Neuron (in vitro differentiated cells): ENCODE data around the gene RPL35.

Source experiments
- H2AFZ ChIP-seq: one replicate; pipeline ENCODE4 v1.6.1; 2013; ENCODE audit warnings: low read depth, mild to moderate bottlenecking, inconsistent platforms, low read length, moderate library complexity
- H3K27me3 ChIP-seq: one replicate; pipeline ENCODE4 v1.6.1; 2013; ENCODE audit warnings: low read length; ENCODE audit not compliant: insufficient read depth
- H3K36me3 ChIP-seq: one replicate; pipeline ENCODE4 v1.6.1; 2013; ENCODE audit warnings: low read length; ENCODE audit not compliant: insufficient read depth
- H3K4me1 ChIP-seq: one replicate; pipeline ENCODE4 v1.6.1; 2013; ENCODE audit warnings: low read length; ENCODE audit not compliant: insufficient read depth
- H3K4me3 ChIP-seq: 2 replicates; pipeline ENCODE4 v1.5.1; 2013; ENCODE audit warnings: mild to moderate bottlenecking, low read length, moderate library complexity
- H3K9me3 ChIP-seq: one replicate; pipeline ENCODE4 v1.6.1; 2013; ENCODE audit warnings: low read length

The RPL35 gene

DNA sequence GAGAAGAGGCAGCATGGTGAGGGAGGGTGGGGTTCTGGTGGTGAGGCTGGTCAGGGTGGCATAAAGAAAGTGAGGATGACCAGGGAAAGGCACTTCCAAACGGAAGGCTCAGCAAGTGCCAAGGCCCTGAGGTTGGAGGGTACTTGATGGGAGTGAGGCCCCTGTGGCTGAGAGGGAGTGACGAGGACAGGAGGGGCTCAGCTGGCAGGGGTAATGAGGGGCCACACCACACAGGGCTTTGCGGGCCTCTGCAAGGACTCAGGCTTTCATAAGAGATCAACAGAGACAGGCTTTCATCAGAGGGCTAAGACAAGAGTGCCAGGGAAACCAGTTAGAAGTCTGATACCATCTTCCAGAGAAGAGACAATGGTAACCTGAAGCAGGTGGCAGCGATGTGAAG, 23.8 kb upstream of the RPL35 start:
- no peaks in the 10 kb centered on the region for H3K9me3 ChIP-seq
- no peaks in the 10 kb centered on the region for H3K27me3 ChIP-seq
- H3K4me1 ChIP-seq: peaks cover 4% of the 10 kb centered on the region
- H2AFZ ChIP-seq: no peak overlapping the region
- no peak overlapping the region for H3K4me3 ChIP-seq
- peaks cover 68% of the 10 kb centered on the region for H3K36me3 ChIP-seq

DNA sequence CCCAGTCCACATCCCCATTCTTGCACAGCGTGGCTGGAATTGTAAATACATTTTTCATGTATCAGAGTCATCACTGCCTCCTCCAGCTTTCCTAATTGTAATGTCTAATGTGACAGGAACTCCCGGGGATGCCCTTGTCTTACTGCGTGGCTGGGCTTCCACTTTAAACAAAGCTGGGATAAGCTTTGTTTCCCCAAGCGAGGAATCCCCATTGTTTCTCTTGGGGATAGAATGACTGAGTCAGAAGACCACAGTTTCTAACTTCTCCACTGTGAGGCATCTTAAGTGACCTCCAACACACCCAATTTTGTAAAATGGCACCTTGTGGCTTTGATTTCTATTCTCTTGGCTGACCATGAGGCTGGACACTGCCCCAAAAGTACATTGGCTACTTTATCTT, 22.6 kb upstream of the RPL35 start:
- Histone ChIP-seq H3K4me3 (no peak overlapping the region), H3K4me1 (peaks cover 5% of the 10 kb centered on the region), H2AFZ (no peak overlapping the region), H3K36me3 (peaks cover 63% of the 10 kb centered on the region), H3K27me3 (no peaks in the 10 kb centered on the region), H3K9me3 (no peaks in the 10 kb centered on the region)

DNA sequence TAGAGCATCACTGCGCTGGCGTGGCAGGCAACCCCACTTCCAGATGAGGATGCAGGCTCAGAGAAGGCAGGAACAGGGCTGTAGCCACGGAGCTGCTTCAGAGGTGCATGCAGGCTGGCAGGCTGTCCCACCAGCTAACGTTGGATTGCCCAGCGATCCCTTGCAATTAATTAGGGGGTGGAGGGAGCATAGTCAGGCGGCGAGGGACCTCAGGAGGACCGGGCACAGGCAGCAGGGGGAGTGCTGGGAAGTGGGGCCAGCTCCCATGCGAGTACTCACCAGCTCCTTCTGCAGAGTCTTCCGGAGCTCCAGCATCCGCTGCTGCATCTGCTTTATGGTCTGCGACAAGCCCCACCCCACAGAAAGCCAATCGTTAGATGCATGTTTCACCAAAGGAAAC, 20.5 kb upstream of the RPL35 start:
- no peak overlapping the region for H3K4me3 ChIP-seq
- H3K4me1 ChIP-seq: peaks cover 5% of the 10 kb centered on the region
- H3K36me3 ChIP-seq: peaks cover 61% of the 10 kb centered on the region
- H3K27me3 ChIP-seq: no peaks in the 10 kb centered on the region
- no peak overlapping the region for H2AFZ ChIP-seq
- no peaks in the 10 kb centered on the region for H3K9me3 ChIP-seq

DNA sequence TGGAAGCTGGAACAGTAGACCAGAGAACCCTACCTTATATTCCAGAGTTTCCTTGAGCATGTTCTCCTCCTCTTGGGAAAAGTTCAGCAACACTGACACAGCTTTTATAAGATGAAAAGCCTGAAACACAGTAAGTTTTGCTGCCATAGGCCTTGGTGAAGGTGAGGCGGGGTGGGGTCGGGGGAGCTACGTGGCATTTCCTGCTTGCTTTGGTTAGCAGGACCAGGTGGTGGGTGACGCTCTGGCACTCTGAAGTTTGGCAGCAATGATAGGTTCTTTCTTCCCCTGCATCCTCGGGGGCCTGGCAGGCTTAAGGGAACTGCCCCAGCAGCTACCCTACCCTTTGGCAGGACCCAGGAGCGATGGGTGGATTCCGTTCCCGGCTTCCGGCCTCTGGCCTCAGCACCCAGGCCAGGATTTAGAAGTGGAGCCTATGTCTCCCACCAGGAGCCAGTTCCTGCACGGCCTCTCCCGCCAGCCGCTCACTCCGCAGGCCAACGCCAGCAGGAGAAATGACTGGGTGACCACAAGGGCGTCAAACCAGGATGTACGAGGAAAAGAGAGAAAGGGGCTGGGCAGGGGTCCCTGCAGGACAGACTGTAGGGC, 19.5 kb upstream of the RPL35 start:
- Histone ChIP-seq H3K9me3 (no peaks in the 10 kb centered on the region), H3K27me3 (no peaks in the 10 kb centered on the region), H3K4me1 (peaks cover 5% of the 10 kb centered on the region), H3K4me3 (no peak overlapping the region), H3K36me3 (peaks cover 61% of the 10 kb centered on the region), H2AFZ (no peak overlapping the region)

DNA sequence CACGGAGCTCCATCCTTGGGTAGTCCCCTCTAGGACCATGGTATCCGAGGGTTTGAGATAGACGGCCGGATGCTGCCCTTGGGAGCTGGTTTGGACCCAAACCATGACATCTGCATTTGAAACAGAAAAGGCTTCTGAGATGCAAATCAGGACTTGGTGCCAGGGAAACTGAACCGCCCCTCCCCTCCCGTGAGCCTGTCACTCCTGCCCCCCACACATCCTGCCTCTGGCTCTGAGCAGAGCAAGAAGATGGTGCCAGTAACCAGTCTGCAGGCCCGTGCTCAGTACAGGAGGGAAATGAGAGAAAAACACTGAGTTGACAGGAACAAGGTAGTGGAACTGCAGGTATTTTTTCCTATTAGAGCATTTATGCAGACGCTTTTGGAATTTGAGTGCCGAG, 18.7 kb upstream of the RPL35 start:
- Histone ChIP-seq H3K9me3 (no peaks in the 10 kb centered on the region), H3K4me3 (no peak overlapping the region), H3K27me3 (no peaks in the 10 kb centered on the region), H3K4me1 (peaks cover 5% of the 10 kb centered on the region), H3K36me3 (peaks cover 60% of the 10 kb centered on the region), H2AFZ (no peak overlapping the region)

DNA sequence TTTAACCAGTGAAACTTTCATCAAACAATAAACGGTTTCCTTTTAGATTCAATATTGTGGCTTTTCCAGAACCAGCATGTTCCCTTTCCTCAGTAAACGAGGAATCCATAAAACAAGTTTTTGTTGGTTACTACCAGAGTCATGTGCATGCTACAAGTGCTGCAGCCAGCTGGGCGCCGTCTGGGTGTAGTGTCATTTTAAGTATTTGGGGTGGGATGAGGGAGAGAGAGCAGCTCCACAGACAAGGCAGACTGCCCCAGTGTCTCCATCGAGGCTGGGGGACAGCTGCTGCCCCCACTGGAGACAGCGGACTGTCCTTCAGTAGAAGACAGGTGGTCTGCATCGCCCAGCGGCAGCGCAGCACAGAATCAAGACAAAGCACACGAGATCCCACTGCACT, 17.5 kb upstream of the RPL35 start:
- Histone ChIP-seq H2AFZ (no peak overlapping the region), H3K4me1 (peaks cover 5% of the 10 kb centered on the region), H3K27me3 (no peaks in the 10 kb centered on the region), H3K4me3 (no peak overlapping the region), H3K9me3 (no peaks in the 10 kb centered on the region), H3K36me3 (peaks cover 64% of the 10 kb centered on the region)

DNA sequence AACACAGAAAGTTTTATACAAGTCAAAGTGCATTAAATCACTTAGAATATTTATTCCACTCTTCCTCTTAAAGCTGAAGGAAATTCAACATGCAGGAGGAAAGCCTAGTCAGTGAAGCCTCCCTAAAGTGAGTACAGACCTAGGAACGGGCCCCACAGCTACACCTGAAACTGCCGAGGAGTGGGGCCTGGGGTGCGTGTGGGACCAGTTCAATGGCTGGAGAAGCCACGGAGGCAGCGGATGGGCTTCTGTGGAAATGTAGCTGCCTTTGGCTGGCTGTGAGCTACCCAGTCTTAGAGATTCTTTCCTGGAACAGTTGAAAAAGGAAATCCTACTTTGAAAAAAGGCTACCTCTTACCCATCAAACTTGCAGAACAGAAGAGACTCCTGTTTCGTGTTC, 16.8 kb upstream of the RPL35 start:
- Histone ChIP-seq H2AFZ (no peak overlapping the region), H3K27me3 (no peaks in the 10 kb centered on the region), H3K4me1 (peaks cover 5% of the 10 kb centered on the region), H3K36me3 (peaks cover 71% of the 10 kb centered on the region), H3K4me3 (no peak overlapping the region), H3K9me3 (no peaks in the 10 kb centered on the region)

DNA sequence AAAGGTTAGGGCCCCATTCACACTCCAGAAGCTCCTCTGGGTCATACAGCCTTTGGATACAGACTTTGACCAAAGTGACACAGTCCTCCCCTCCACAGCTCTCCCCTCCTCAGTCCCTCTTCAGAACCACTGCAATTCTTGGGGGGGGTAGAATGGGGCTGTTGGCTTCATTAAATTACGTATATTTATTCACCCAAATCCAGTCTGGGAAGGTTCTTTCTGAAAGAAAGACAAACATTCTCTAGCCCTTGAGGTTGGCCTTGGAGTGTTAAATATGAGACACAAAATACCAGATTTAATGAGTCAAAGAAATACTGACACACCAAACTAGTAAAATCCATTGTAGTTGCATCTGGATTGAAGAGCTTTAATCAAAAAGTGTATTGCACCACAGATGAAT, 16.3 kb upstream of the RPL35 start:
- no peak overlapping the region for H3K4me3 ChIP-seq
- no peaks in the 10 kb centered on the region for H3K9me3 ChIP-seq
- H2AFZ ChIP-seq: no peak overlapping the region
- H3K27me3 ChIP-seq: no peaks in the 10 kb centered on the region
- H3K4me1 ChIP-seq: peaks cover 5% of the 10 kb centered on the region
- peaks cover 75% of the 10 kb centered on the region for H3K36me3 ChIP-seq

DNA sequence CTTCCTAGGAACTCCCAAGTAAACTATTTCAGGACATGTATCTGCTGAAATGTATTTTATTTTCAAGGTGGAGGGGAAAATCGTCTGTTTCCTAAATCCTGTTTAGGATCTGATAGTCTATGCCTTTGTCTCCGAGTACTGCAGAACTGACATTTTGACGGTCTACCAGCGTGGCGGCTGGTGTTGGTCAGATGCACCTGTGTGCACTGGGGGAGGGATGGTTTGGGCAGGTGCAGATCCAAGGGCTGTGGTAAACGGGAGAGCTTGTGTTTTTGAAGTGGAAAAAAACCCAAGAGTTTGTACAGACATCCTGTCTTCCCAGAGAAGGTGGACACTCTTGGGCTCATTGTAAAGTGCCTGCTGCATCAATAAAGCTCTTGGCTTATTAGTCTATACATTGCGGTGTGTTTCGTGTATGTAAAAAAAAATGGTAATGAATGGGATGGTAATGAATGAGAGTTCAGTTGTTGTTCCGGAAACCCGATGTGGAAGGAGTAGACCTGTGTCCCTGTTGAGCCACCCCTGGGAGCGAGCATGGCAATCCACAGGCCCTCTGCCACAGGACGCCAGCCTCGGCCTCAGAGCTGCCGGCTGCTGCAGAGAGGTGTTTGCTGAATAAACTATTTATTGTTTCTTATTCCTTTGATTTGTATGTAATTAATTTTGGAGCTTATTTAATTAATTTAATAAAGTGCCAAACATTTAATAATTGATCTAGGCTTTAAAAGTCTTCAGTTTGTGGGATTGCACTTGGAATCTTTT, 15.4 kb upstream of the RPL35 start:
- Histone ChIP-seq H2AFZ (no peak overlapping the region), H3K27me3 (no peaks in the 10 kb centered on the region), H3K9me3 (no peaks in the 10 kb centered on the region), H3K4me3 (no peak overlapping the region), H3K36me3 (peaks cover 72% of the 10 kb centered on the region), H3K4me1 (peaks cover 5% of the 10 kb centered on the region)

DNA sequence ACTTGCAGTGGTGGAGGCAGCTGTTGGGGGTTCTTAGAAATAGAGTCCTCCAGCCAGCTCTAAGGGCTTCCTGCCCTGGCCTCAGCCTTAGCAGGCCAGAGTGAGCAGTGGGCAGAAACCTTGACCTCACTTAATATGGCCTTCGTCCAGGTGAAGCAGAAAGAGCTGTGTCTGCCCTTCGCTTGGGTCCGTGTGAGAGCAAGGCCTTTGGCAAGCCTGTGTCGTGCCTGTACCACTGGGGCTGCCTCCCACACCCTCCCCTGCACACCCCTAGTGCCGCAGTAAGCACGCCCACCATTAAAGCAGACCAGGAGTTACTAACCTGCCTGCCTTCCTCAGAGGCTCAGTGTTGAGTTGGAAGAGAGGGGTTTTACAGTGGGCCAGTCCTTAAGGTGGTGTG, 13.7 kb upstream of the RPL35 start:
- no peaks in the 10 kb centered on the region for H3K27me3 ChIP-seq
- H3K4me3 ChIP-seq: no peak overlapping the region
- H3K36me3 ChIP-seq: peaks cover 59% of the 10 kb centered on the region
- H3K4me1 ChIP-seq: peaks cover 9% of the 10 kb centered on the region
- no peaks in the 10 kb centered on the region for H3K9me3 ChIP-seq
- no peak overlapping the region for H2AFZ ChIP-seq

DNA sequence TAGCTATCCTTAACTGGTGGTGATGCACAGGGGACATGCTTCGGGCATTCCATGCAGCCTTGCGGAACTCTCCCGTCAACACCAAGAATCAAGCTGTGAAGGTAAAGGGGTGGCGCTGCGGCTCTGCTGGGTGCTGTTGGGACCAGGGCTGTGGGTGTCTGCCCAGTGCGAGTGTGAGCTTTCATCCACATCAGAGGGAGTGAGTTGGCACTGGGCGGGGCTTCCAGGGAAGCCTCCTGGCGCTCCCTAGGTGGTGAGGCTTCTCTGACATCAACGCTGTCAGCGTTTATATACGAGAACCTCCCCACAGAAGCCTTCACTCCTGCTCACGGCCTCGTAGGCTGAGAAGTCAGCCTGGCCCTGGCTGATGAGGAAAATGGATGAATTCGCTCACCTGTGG, 11.9 kb upstream of the RPL35 start:
- H3K4me3 ChIP-seq: no peak overlapping the region
- peaks cover 15% of the 10 kb centered on the region for H3K4me1 ChIP-seq
- no peaks in the 10 kb centered on the region for H3K27me3 ChIP-seq
- H3K9me3 ChIP-seq: no peaks in the 10 kb centered on the region
- peaks cover 50% of the 10 kb centered on the region for H3K36me3 ChIP-seq
- no peak overlapping the region for H2AFZ ChIP-seq

DNA sequence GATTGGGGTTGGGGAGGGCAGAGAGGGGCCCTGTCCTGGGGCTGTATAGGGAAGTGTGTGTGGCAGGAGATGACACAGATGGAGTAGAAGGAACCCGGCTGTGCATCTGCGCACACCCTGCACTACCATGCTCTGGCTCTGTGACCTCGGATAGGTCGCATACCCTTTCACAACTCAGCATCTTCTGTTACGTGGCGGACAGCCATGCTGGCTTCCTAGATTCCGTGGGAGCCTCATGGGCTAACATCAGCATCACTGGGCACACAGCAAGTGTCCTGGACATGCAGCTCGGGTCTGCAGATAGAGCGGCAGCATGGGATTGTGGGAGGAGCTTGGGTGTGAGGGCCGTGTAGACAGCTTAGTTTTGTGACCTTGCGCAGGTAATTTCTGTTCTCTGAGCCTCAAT, 9.4 kb upstream of the RPL35 start:
- Histone ChIP-seq H3K9me3 (no peaks in the 10 kb centered on the region), H3K36me3 (peaks cover 28% of the 10 kb centered on the region), H3K4me1 (peaks cover 24% of the 10 kb centered on the region), H2AFZ (no peak overlapping the region), H3K4me3 (no peak overlapping the region), H3K27me3 (no peaks in the 10 kb centered on the region)

DNA sequence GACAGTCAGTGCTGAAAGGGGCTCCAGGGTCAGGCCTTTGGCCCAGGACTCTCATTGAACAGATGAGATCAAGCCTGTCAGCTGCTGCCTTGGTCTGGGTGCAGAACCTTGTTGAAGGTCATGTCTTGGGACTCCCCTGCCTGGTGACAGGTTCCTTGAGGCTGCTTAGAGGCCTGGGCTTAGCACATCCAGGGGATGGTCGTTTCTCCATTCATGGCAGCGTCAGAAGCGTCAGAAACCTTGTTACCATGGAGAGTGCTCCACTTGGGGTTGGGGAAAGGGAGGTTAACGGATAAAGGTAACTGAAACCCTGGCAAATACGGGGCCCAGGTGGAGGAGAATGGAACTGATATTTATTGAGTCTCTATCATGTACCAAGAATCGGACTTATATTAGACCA, 9.0 kb upstream of the RPL35 start:
- Histone ChIP-seq H3K4me3 (peak overlapping the region; percentile 90), H3K36me3 (peaks cover 26% of the 10 kb centered on the region), H3K4me1 (peaks cover 24% of the 10 kb centered on the region), H3K9me3 (no peaks in the 10 kb centered on the region), H3K27me3 (no peaks in the 10 kb centered on the region), H2AFZ (no peak overlapping the region)
